ENCODE results near the gene BRD3OS. TPM values are rescaled to one million over a fixed set of nuclear protein-coding genes. Genes with fewer than 3 reads are reported as not detected.

The BRD3OS gene
- total RNA-seq, 4 donors from 2014 or later, result 1.8 to 6.2 (median 4.3) TPM

- intact Hi-C loops (cut with DNase I), result no loop called here
- H3K36me3 ChIP-seq, result peaks cover 8 to 34% (median 12%) of the 10 kb centered on the region in 3 donors
- H3K27me3 ChIP-seq, result no peaks in the 10 kb centered on the region
- no peak for TF ChIP-seq POLR2A (IDR thresholded peaks at IDR 0.05)
- TF ChIP-seq CTCF (IDR thresholded peaks at IDR 0.05), result no peak
- peak overlapping the region; percentile 33 to 82 (median 58) for H3K27ac ChIP-seq
- H3K9me3 ChIP-seq, result no peaks in the 10 kb centered on the region
- H3K4me1 ChIP-seq, result peaks cover 42 to 76% (median 44%) of the 10 kb centered on the region in 3 donors
- peak overlapping the region in 2 of 4 donors; percentile 17 to 33 for H3K4me3 ChIP-seq
- DNase-seq, result no peak
- WGBS, 2 donors, result 49 to 89% methylated on average over 4 to 12 of the region's 23 CpGs
Observed at GRCh38 chr9:134056483-134057306, 31.4 kb downstream of the BRD3OS start.

GRCh38 chr9:134057307-134057657 lies 32.0 kb downstream of the BRD3OS start:
- Histone ChIP-seq H3K27ac (no peak overlapping the region), H3K4me3 (no peak overlapping the region), H3K4me1 (peaks cover 48 to 82% (median 49%) of the 10 kb centered on the region in 3 donors), H3K27me3 (no peaks in the 10 kb centered on the region), H3K36me3 (peaks cover 8 to 28% (median 12%) of the 10 kb centered on the region in 3 donors), H3K9me3 (no peaks in the 10 kb centered on the region)
- 67 to 80% methylated on average over 3 to 6 of the region's 13 CpGs for WGBS, 2 donors
- DNase-seq, result no peak
- TF ChIP-seq CTCF (IDR thresholded peaks at IDR 0.05) (no peak), POLR2A (IDR thresholded peaks at IDR 0.05) (no peak)
- intact Hi-C loops (cut with DNase I), result no loop called here

DNA sequence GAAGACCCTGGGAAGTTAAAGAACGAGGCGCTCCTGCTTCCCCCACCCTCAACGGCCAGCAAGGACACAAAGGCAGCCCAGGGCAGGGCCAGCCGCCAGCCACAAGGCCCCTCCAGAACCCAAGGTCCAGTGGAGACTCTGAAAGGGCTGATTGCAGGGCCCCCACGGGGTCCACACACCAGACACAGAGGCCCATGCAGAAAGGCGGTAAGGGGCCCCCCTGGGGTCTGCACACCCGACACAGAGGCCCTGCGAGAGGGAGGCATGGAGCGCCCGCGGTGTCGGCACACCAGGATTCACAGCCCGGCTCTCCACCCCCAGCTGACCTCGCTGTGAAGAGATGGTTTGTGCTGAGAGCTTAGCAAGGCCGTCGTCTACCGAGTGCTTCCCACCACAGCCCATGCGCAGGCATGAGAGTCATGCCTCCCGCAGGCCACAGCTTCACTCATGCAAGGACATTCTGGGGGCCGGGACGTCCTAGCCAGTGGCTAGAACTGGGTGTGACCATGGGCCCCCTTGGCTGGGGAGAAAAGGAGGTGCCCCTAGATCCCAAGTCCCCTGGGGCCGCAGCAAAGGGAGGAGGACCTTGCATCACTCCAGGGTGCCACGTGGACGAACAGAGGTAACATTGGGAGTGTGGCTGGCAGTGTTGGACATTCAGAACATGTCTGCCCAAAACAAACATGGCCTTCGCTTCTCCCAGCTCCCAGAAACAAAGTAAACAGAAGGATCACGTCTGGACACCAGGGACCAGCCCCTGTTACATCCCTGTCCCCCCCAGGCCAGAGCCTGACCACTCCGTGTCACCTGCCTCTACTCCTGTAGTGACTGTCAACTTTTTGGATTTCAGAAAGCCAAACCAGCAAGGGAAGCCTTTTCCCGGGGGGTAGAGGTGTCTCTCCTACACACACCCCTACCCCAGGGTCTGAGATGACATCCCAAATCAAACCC lies 32.7 kb downstream of the BRD3OS start:
- no peak overlapping the region for H3K27ac ChIP-seq
- H3K36me3 ChIP-seq, result peaks cover under 1 to 20% (median 7%) of the 10 kb centered on the region in 3 donors
- TF ChIP-seq POLR2A (IDR thresholded peaks at IDR 0.05), result no peak
- TF ChIP-seq CTCF (IDR thresholded peaks at IDR 0.05), result no peak
- no peaks in the 10 kb centered on the region for H3K27me3 ChIP-seq
- H3K4me3 ChIP-seq, result no peak overlapping the region
- intact Hi-C loops (cut with DNase I), result no loop called here
- WGBS, 2 donors, result 69 to 71% methylated on average over 4 to 7 of the region's 28 CpGs
- no peak for DNase-seq
- H3K9me3 ChIP-seq, result no peaks in the 10 kb centered on the region
- peaks cover 51 to 90% (median 56%) of the 10 kb centered on the region in 3 donors for H3K4me1 ChIP-seq

GRCh38 chr9:134058716-134059115 lies 33.4 kb downstream of the BRD3OS start:
- WGBS, 2 donors, result 60 to 69% methylated on average over 7 of the region's 7 CpGs
- TF ChIP-seq CTCF (IDR thresholded peaks at IDR 0.05) (no peak), POLR2A (IDR thresholded peaks at IDR 0.05) (no peak)
- H3K27me3 ChIP-seq, result no peaks in the 10 kb centered on the region
- H3K9me3 ChIP-seq, result no peaks in the 10 kb centered on the region
- no peak overlapping the region for H3K4me3 ChIP-seq
- peaks cover 51 to 97% (median 59%) of the 10 kb centered on the region in 3 donors for H3K4me1 ChIP-seq
- H3K27ac ChIP-seq, result no peak overlapping the region
- no peak for DNase-seq
- H3K36me3 ChIP-seq, result peaks cover 0 to 14% (median under 1%) of the 10 kb centered on the region in 3 donors
- intact Hi-C loops (cut with DNase I), result no loop called here

Measured in esophagus squamous epithelium (tissue), 5 donors.